Measurements from ENCODE around the gene ZSCAN10. TPM values are rescaled to one million over a fixed set of nuclear protein-coding genes. Genes with fewer than 3 reads are reported as not detected.
A peak's percentile ranks its signal among the peaks of the same experiment; 100 is the strongest.

The ZSCAN10 gene
- total and polyA plus RNA-seq, 2 of the 13 experiments (the other 11 are each of a cell fraction or from before 2014, with no cell fraction given): not detected

DNA sequence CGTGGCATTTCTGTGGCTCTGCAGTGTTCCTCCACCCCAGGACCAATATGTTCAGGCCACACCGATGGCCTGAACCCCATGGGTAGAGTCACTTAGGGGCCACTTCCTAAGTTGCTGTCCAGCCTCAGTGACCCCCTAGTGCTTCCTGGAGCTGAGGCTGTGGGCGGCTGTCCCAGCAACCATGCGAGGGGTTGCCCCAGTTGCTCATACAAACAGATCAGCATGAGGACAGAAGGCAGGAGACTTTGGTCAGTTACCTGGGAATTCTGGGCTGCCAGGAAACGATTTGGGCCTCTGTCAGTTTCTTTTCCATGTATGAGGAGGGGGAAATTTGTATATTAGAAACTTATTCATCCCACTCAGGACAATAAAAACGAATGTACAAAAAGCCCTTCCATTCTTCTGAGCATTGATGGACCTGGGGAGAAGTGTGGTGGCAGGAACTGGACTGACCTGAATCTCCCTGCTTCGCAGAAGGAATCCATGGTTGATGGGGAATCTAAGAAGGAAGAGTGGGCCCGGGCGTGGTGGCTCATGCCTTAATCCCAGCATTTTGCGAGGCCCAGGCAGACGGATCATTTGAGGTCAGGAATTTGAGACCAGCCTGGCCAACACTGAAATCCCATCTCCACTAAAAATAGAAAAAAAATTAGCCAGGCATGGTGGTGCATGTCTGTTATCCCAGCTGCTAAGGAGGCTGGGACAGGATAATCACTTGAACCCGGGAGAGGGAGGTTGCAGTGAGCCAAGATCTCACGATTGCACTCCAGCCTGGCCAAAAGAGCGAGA is 38.6 kb downstream of the ZSCAN10 start:
- Histone ChIP-seq H4K20me1 (ENCODE audit: insufficient read depth, low read length) (no peaks in the 10 kb centered on the region), H2AFZ (ENCODE audit: low read length) (no peak overlapping the region), H3K9ac (ENCODE audit: insufficient read depth, low read depth, low read length) (peak overlapping the region; percentile 77; the same call in 1 of the 2 replicates), H3K4me2 (ENCODE audit: low read depth, low read length) (peak overlapping the region; percentile 99), H3K4me1 (ENCODE audit: insufficient read depth, low read length) (peaks cover 25% of the 10 kb centered on the region), H3K27me3 (ENCODE audit: control insufficient read depth in 1 of 2, insufficient read depth in 2 of 2, low read length in 2 of 2) (no peaks in the 10 kb centered on the region; a peak in 1 of 5 replicates), H3K4me3 (replicated peaks in 1 of 3; ENCODE audit: insufficient read depth in 1 of 3, low read depth in 2 of 3, low read length in 3 of 3) (peak overlapping the region in 1 of 3 experiments; percentile 91; a peak in 2 of 6 replicates), H3K27ac (ENCODE audit: extremely low read length, insufficient read depth, low read length) (no peak overlapping the region), H3K36me3 (replicated peaks in 1 of 2; ENCODE audit: control insufficient read depth in 1 of 2, insufficient read depth in 2 of 2, low read length in 2 of 2) (no peaks in the 10 kb centered on the region), H3K9me3 (ENCODE audit: low read length) (no peaks in the 10 kb centered on the region), H3K79me2 (ENCODE audit: insufficient read depth, low read length) (peaks cover 3% of the 10 kb centered on the region)
- no peak for TF ChIP-seq AGO1 (IDR thresholded peaks at IDR 0.05; ENCODE audit: low read depth, low read length, poor library complexity, severe bottlenecking)
- no peak for TF ChIP-seq PHB2 (IDR thresholded peaks at IDR 0.05; ENCODE audit: partially characterized antibody)
- no peak for TF ChIP-seq ZIK1 (CRISPR knock-in tag; IDR thresholded peaks at IDR 0.05; ENCODE audit: borderline replicate concordance, low read depth)
- TF ChIP-seq, protein P1, sequence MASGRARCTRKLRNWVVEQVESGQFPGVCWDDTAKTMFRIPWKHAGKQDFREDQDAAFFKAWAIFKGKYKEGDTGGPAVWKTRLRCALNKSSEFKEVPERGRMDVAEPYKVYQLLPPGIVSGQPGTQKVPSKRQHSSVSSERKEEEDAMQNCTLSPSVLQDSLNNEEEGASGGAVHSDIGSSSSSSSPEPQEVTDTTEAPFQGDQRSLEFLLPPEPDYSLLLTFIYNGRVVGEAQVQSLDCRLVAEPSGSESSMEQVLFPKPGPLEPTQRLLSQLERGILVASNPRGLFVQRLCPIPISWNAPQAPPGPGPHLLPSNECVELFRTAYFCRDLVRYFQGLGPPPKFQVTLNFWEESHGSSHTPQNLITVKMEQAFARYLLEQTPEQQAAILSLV (CRISPR knock-in tag; IDR thresholded peaks at IDR 0.05; ENCODE audit: borderline replicate concordance): 0 out of 2 replicates have a peak, but pooled peaks have one; percentile 24
- no peak for TF ChIP-seq ZFP62 (CRISPR knock-in tag; IDR thresholded peaks at IDR 0.05)
- in situ Hi-C loops (cut with HindIII; ENCODE audit: extremely low pct_ligation_motif_present, low pct_unique_long_range_greater_than_20kb): no loop called here
- ChIA-PET POLR2A (interaction anchor here (0.7 to 3.0 kb wide), 9 partner anchors 9 to 1291 kb away, joined by 3 to 30 read pairs (median 6); partner anchors contain the start of genes PAM16, TNFRSF12A and ZNF213), CTCF (ENCODE audit: low intra/inter-chr PET ratio, low total read pairs) (interaction anchor here (1.3 kb wide), 1 partner anchor 35 kb away, joined by 7 read pairs; no protein-coding TSS in a partner anchor)
- intact Hi-C loops (cut with micrococcal nuclease; ENCODE audit: unreplicated experiment): no loop called here
- DNase-seq (ENCODE audit: low spot score) (no peak), FAIRE-seq (peak; percentile 4), ATAC-seq (no peak)
- WGBS (ENCODE audit: low lambda C conversion rate): 39% methylated on average over 12 of the region's 14 CpGs
- BruUV-seq (replicated peaks): no TSS peak
